Measurements from ENCODE around the gene NFX1.

The NFX1 gene

DNA sequence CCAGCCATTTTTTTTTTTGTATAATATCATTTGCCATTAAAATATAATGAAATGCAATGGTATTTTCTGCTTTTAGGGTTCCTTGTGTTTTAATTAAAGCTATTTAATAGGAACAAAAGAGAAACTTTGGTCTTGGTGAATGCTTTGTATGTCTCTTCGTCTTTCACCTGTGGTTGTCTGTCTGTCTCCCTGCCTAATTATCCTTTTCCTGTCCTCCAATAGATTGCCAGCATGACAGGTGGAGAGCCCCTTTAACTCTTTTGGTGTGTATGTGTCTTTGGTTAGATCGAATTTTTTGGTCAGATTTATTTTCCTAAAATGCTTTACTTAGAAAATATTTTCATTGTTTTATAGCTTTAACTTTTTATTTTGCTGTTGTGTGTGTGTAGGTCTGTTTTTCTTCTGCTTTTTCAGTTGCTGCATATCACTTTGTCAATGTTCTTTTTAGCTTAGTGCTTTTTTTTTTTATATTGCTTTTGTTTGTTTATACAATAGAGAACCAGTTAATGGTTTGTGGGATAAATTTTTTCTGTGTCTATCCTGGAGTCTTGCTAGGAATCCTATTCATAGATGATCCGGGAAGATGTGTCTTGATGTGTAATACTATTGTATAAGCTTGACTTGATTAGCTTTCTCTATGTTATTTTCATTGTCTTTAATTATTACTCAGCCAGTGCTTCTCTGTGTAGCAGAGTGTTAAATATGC is 16.9 kb upstream of the NFX1 start:
- no peak for DNase-seq (ENCODE audit: low read depth in 1 of 2, low spot score in 1 of 2)
- in situ Hi-C loops (cut with HindIII; ENCODE audit: low pct_unique_long_range_greater_than_20kb, low sequenced_read_pairs), result no loop called here
- no peak for TF ChIP-seq JUND (IDR thresholded peaks at IDR 0.05; ENCODE audit: low read depth)

DNA sequence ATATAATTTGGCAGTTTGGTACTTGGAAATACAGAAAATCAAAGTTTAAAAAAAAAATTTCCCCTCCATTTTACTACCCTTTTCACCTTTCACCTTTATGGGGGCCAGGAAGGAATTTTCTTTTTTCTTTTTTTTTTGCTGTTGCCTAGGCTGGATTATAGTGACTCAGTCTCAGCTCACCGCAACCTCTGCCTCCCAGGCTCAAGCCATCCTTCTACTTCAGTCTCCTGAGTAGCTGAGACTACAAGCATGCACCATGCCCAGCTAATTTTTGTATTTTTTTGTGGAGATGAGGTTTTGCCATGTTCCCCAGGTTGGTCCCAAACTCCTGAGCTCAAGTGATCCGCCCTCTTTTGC is 16.4 kb upstream of the NFX1 start:
- TF ChIP-seq JUND (IDR thresholded peaks at IDR 0.05; ENCODE audit: low read depth), result no peak
- no peak for DNase-seq (ENCODE audit: low read depth in 1 of 2, low spot score in 1 of 2)
- in situ Hi-C loops (cut with HindIII; ENCODE audit: low pct_unique_long_range_greater_than_20kb, low sequenced_read_pairs), result no loop called here

DNA sequence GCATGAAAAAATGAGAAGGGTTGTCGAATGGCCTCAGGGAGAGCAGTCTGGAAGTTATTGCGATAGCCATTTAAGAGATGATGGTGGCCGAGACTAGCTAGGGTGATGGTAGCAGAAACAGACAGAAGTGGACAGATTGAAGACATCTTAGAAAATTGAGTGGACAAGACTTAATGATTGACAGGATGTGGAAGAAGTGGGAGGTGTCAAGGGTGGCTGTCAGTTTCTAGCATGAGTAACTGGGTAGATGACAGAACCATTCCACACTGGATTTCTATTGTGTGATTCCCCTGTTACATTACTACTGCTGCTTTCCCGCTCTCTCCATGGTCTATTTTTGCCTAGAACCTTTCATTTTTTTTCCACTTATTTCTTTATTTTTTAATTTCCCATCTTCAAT is 12.8 kb upstream of the NFX1 start:
- in situ Hi-C loops (cut with HindIII; ENCODE audit: low pct_unique_long_range_greater_than_20kb, low sequenced_read_pairs), result no loop called here
- DNase-seq (ENCODE audit: low read depth in 1 of 2, low spot score in 1 of 2), result no peak
- no peak for TF ChIP-seq JUND (IDR thresholded peaks at IDR 0.05; ENCODE audit: low read depth)

DNA sequence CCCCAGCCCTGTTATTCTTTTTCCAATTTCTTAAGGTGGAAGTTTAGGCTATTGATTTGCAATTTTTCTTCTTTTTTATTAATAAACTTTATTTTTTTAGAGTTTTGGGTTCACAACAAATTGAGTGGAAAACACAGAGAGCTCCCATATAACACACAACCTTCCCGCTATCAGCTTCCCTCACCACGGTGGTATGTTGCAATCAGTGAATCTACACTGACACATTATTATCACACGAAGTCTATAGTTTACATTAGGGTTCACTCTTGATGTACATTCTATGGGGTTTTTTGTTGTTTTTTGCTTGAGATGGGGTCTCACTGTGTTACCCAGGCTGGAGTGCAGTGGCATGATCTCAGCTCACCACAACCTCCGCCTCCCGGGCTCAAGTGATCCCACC is 4.8 kb upstream of the NFX1 start:
- in situ Hi-C loops (cut with HindIII; ENCODE audit: low pct_unique_long_range_greater_than_20kb, low sequenced_read_pairs), result no loop called here

DNA sequence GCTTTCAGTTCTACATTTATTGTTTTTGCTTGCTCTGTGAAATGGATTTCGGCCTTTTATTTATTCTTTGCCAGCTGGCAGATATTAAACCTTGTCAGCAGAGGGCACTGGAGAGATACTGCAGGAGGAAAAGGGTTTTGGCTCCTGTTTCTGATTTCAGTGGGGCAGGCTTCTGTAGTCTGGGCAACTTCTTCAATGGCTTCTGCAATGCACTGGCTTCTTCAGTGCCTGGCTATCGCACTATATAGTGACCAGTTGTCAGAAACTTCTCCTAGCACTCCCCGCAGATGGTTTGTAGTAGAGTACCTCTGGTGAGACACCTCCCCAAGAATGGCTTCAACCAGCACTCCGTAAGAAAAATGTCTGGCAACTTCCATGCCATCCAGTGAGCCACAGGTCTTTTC is 3.2 kb upstream of the NFX1 start:
- in situ Hi-C loops (cut with HindIII; ENCODE audit: low pct_unique_long_range_greater_than_20kb, low sequenced_read_pairs), result no loop called here

More for the DNA sequence above, 4.8 kb upstream of the NFX1 start:
- DNase-seq (ENCODE audit: low read depth in 1 of 2, low spot score in 1 of 2), result no peak
- TF ChIP-seq JUND (IDR thresholded peaks at IDR 0.05; ENCODE audit: low read depth), result no peak

DNA sequence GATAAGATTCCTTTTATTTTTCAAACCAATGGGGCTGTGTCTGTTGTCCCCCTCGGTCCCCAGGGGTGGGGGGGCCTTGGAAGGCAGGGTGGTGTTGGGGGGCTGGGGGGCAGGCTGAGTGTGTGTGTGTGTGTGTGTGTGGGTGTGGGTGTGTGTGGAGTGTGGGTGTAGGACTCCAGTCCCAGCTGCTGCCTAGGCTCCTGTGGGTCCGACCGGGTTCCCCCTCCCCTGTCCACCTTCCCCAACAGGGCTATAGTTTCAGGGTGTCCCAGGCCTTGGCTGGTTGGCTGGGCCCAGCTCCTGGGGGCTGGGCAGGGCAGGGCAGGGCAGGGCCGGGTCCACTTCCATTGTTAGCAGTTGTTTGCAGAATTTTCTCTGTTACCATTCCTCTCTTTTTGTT is 2.1 kb upstream of the NFX1 start:
- in situ Hi-C loops (cut with HindIII; ENCODE audit: low pct_unique_long_range_greater_than_20kb, low sequenced_read_pairs), result no loop called here
- TF ChIP-seq JUND (IDR thresholded peaks at IDR 0.05; ENCODE audit: low read depth), result no peak
- no peak for DNase-seq (ENCODE audit: low read depth in 1 of 2, low spot score in 1 of 2)

More for the DNA sequence above, 3.2 kb upstream of the NFX1 start:
- no peak for TF ChIP-seq JUND (IDR thresholded peaks at IDR 0.05; ENCODE audit: low read depth)
- DNase-seq (ENCODE audit: low read depth in 1 of 2, low spot score in 1 of 2), result peak; percentile 48 to 82

DNA sequence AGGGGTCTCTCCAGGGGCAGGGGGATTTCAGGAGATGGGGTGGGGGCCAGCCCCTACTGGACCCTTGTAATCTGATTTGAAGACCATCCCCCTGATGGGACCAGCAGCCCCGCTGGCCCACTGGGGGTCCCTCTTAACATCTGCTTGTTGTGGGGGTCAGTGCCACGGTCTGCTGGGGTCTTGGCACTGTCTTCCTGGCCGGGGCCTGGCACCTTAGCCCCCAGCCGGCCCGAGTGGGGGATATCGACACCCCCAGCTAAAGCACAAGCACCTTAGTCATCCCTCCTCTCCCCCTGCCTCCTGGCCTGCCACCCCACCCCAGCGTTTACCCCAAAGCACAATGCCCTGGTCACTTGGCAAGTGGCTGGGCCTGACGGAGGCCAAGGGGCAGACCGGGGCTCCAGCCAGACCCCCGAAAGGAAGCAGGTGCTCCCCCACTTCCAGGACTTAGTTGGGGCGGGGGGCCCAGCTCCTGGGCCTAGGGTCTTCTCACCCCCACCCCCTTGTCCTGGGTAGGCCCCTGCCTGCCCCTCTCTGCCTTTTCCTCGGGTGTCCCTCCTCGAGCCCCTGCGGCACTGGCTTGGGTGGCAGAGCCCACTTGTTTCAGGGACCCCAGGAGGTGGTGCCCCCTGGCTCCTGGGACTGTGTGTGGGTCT is 1.4 kb upstream of the NFX1 start:
- in situ Hi-C loops (cut with HindIII; ENCODE audit: low pct_unique_long_range_greater_than_20kb, low sequenced_read_pairs), result no loop called here
- no peak for DNase-seq (ENCODE audit: low read depth in 1 of 2, low spot score in 1 of 2)
- TF ChIP-seq JUND (IDR thresholded peaks at IDR 0.05; ENCODE audit: low read depth), result no peak

DNA sequence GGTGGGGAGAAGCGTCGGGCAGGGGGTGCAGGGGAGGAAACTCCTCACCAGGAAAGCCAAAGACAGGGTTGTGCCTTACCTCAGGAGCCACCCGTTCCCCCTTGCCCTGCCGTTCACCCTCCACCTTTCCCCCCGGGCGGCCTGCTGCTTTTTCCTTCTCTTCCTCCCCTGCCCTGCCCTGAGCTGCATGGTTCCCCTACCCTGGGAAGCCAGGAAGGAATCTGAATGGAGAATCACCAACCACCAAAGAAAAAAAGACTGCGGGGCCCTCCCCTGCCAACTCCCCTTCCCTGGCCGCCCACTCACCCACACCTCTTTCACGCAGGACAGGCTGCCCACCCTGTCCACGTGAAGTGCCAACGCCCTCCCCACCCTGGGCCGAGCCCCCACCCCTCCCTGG is 820 bp upstream of the NFX1 start:
- in situ Hi-C loops (cut with HindIII; ENCODE audit: low pct_unique_long_range_greater_than_20kb, low sequenced_read_pairs), result no loop called here
- no peak for TF ChIP-seq JUND (IDR thresholded peaks at IDR 0.05; ENCODE audit: low read depth)
- DNase-seq (ENCODE audit: low read depth in 1 of 2, low spot score in 1 of 2), result no peak

DNA sequence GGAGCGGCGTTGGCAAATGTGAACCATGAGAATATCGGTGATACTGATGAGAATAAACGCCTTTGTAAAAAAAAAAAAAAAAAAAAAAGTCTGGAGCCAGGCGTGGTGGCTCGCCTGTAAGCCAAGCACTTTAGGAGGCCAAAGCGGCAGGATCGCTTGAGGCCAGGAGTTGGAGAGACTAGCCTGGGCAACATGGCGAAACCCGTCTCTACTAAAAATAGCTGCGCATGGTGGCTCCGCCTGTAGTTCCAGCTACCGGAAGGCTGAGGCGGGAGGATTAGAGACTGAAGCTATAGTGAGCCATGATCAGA is 425 bp upstream of the NFX1 start:
- DNase-seq (ENCODE audit: low read depth in 1 of 2, low spot score in 1 of 2), result no peak
- TF ChIP-seq JUND (IDR thresholded peaks at IDR 0.05; ENCODE audit: low read depth), result no peak
- in situ Hi-C loops (cut with HindIII; ENCODE audit: low pct_unique_long_range_greater_than_20kb, low sequenced_read_pairs), result no loop called here

DNA sequence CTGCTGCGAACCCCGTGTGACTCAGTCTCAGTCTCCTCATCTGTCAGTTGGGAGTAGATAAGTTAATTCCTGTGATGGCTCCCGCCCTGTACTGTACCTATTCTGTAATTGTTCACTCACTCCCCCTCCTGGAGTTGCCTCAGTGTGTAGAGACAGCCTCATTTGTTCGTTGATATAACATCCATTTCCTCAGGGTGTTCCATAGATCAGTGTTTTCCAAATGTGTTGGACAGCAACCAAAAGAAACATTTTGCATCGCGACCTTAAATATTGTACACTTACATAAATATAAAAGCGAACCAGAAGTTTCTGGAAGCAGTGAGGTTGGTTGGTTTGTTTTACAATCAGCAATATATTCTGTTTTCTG is 698 bp downstream of the NFX1 start:
- in situ Hi-C loops (cut with HindIII; ENCODE audit: low pct_unique_long_range_greater_than_20kb, low sequenced_read_pairs), result no loop called here
- no peak for DNase-seq (ENCODE audit: low read depth in 1 of 2, low spot score in 1 of 2)

DNA sequence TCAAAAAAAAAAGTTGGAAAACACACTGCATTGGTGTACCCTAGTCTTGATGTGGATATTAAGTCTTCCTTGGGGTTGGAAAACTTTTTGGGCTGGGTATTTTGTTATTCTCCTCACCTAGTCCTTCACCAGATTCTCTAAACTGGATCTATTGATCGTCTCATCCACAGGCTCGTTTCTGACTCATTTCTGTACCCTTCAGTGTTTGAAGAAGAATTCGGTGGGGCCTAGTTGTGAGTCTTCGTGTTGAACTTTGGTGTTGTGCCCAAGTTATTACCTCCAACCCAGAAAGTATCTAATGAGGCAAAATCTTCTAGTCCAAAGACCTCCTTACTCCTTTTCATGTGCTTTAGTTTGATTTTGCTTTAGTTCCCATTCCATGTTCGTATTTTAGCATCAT is 1.6 kb downstream of the NFX1 start:
- DNase-seq (ENCODE audit: low read depth in 1 of 2, low spot score in 1 of 2), result no peak
- in situ Hi-C loops (cut with HindIII; ENCODE audit: low pct_unique_long_range_greater_than_20kb, low sequenced_read_pairs), result no loop called here
- TF ChIP-seq JUND (IDR thresholded peaks at IDR 0.05; ENCODE audit: low read depth), result no peak

More for the DNA sequence above, 698 bp downstream of the NFX1 start:
- no peak for TF ChIP-seq JUND (IDR thresholded peaks at IDR 0.05; ENCODE audit: low read depth)

DNA sequence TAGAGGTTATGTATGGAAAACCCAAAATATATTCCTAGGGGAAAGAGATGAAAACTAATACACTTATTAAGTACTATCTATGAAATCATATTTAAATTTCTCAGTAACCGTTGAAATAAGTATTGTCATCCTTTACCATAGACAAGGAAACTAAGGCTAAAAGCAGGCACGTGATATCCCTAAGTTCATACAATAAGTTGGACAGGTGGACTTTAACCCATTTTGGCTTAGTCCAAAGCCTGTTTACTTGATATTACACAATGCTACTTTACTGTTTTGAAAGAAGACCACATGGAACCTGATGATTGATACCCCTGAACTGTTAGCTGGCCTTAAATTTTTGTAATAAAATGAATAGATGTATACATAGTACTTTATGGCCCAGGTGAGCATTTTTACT is 3.5 kb downstream of the NFX1 start:
- no peak for TF ChIP-seq JUND (IDR thresholded peaks at IDR 0.05; ENCODE audit: low read depth)
- no peak for DNase-seq (ENCODE audit: low read depth in 1 of 2, low spot score in 1 of 2)
- in situ Hi-C loops (cut with HindIII; ENCODE audit: low pct_unique_long_range_greater_than_20kb, low sequenced_read_pairs), result no loop called here

DNA sequence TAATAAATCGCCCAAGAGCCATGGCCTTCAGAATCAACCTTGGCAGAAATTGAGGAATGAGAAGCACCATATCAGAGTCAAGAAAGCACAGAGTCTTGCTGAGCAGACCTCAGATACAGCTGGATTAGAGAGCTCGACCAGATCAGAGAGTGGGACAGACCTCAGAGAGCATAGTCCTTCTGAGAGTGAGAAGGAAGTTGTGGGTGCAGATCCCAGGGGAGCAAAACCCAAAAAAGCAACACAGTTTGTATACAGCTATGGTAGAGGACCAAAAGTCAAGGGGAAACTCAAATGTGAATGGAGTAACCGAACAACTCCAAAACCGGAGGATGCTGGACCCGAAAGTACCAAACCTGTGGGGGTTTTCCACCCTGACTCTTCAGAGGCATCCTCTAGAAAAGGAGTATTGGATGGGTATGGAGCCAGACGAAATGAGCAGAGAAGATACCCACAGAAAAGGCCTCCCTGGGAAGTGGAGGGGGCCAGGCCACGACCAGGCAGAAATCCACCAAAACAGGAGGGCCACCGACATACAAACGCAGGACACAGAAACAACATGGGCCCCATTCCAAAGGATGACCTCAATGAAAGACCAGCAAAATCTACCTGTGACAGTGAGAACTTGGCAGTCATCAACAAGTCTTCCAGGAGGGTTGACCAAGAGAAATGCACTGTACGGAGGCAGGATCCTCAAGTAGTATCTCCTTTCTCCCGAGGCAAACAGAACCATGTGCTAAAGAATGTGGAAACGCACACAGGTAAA is 4.5 kb downstream of the NFX1 start:
- TF ChIP-seq JUND (IDR thresholded peaks at IDR 0.05; ENCODE audit: low read depth), result no peak
- in situ Hi-C loops (cut with HindIII; ENCODE audit: low pct_unique_long_range_greater_than_20kb, low sequenced_read_pairs), result no loop called here
- DNase-seq (ENCODE audit: low read depth in 1 of 2, low spot score in 1 of 2), result no peak
